H9 (cell line): ENCODE measurements around the gene GDI1. TPM values are rescaled to one million over a fixed set of nuclear protein-coding genes. Genes with fewer than 3 reads are reported as not detected.

Source experiments
- DNase-seq: peaks from one replicate; pipeline ENCODE4 v3.0.0-alpha.2; 2017
- H2AFZ ChIP-seq: one replicate; pipeline ENCODE4 v1.6.1; 2013; ENCODE audit warnings: mild to moderate bottlenecking, low read length, control low read depth, moderate library complexity
- H2AK5ac ChIP-seq: 2 replicates; pipeline ENCODE4 v1.6.1; 2013; ENCODE audit warnings: low read length, control low read depth, mixed read lengths; ENCODE audit not compliant: insufficient read length
- H2BK120ac ChIP-seq: one replicate; pipeline ENCODE4 v1.6.1; 2013; ENCODE audit warnings: low read depth, mild to moderate bottlenecking, low read length, control low read depth, inconsistent platforms; ENCODE audit not compliant: poor library complexity, severe bottlenecking
- H2BK12ac ChIP-seq: 2 replicates; pipeline ENCODE4 v1.6.1; 2013; ENCODE audit warnings: low read length, control low read depth, mixed read lengths, low read depth; ENCODE audit not compliant: insufficient read length
- H2BK15ac ChIP-seq: 2 replicates; pipeline ENCODE4 v1.6.1; 2013; ENCODE audit warnings: low read depth, low read length, control low read depth
- H2BK20ac ChIP-seq: one replicate; pipeline ENCODE4 v1.6.1; 2013; ENCODE audit warnings: low read depth, mild to moderate bottlenecking, low read length, control low read depth, inconsistent platforms; ENCODE audit not compliant: poor library complexity, severe bottlenecking
- H2BK5ac ChIP-seq: 2 replicates; pipeline ENCODE4 v1.6.1; 2013; ENCODE audit warnings: low read length, control low read depth, mixed read lengths; ENCODE audit not compliant: insufficient read length
- H3K14ac ChIP-seq: 2 replicates; pipeline ENCODE4 v1.6.1; 2013; ENCODE audit warnings: low read length, control low read depth; ENCODE audit not compliant: insufficient read depth
- H3K18ac ChIP-seq: 2 replicates; pipeline ENCODE4 v1.6.1; 2013; ENCODE audit warnings: low read depth, mild to moderate bottlenecking, mixed read lengths, low read length, control low read depth; ENCODE audit not compliant: insufficient read length
- H3K23ac ChIP-seq: 2 replicates; pipeline ENCODE4 v1.6.1; 2013; ENCODE audit warnings: low read length, control low read depth, mixed read lengths, low read depth; ENCODE audit not compliant: insufficient read length
- H3K23me2 ChIP-seq: 2 replicates; pipeline ENCODE4 v1.6.1; 2013; ENCODE audit warnings: low read depth, mild to moderate bottlenecking, mixed read lengths, low read length, control low read depth; ENCODE audit not compliant: insufficient read length, poor library complexity, severe bottlenecking
- H3K27ac ChIP-seq: 2 replicates; pipeline ENCODE4 v1.5.1; 2013; ENCODE audit warnings: low read length, control low read depth, mixed read lengths, low read depth; ENCODE audit not compliant: insufficient read length
- H3K27me3 ChIP-seq: 2 replicates; pipeline ENCODE4 v1.6.1; 2013; ENCODE audit warnings: low read length, control low read depth, inconsistent platforms; ENCODE audit not compliant: insufficient read depth
- H3K4ac ChIP-seq: 2 replicates; pipeline ENCODE4 v1.6.1; 2013; ENCODE audit warnings: low read depth, mild to moderate bottlenecking, control low read depth, inconsistent platforms, low read length, moderate library complexity
- H3K4me1 ChIP-seq: 2 replicates; pipeline ENCODE4 v1.6.1; 2013; ENCODE audit warnings: low read length, control low read depth, inconsistent platforms; ENCODE audit not compliant: insufficient read depth
- H3K4me2 ChIP-seq: 2 replicates; pipeline ENCODE4 v1.6.1; 2013; ENCODE audit warnings: low read length, control low read depth, mixed read lengths; ENCODE audit not compliant: insufficient read length, insufficient read depth
- H3K56ac ChIP-seq: 2 replicates; pipeline ENCODE4 v1.6.1; 2013; ENCODE audit warnings: low read depth, mild to moderate bottlenecking, mixed read lengths, low read length, control low read depth; ENCODE audit not compliant: insufficient read length
- H3K79me1 ChIP-seq: 2 replicates; pipeline ENCODE4 v1.6.1; 2013; ENCODE audit warnings: low read depth, mild to moderate bottlenecking, moderate library complexity, low read length, control low read depth, inconsistent platforms; ENCODE audit not compliant: insufficient read depth, poor library complexity, severe bottlenecking
- H3K79me2 ChIP-seq: 2 replicates; pipeline ENCODE4 v1.6.1; 2013; ENCODE audit warnings: low read length, control low read depth, inconsistent platforms; ENCODE audit not compliant: insufficient read depth
- H3K9ac ChIP-seq: 2 replicates; pipeline ENCODE4 v1.6.1; 2013; ENCODE audit warnings: low read length, control low read depth, mixed read lengths; ENCODE audit not compliant: insufficient read length; ENCODE audit errors: extremely low read depth
- H3K9me3 ChIP-seq: one replicate; pipeline ENCODE4 v1.6.1; 2013; ENCODE audit warnings: low read depth, low read length, inconsistent platforms; ENCODE audit not compliant: control insufficient read depth
- H3T11ph ChIP-seq: one replicate; pipeline ENCODE4 v1.6.1; 2013; ENCODE audit warnings: mild to moderate bottlenecking, low read length, control low read depth, inconsistent platforms
- H4K20me1 ChIP-seq: one replicate; pipeline ENCODE4 v1.6.1; 2013; ENCODE audit not compliant: control insufficient read depth, insufficient read length, insufficient read depth
- H4K5ac ChIP-seq: 2 replicates; pipeline ENCODE4 v1.6.1; 2013; ENCODE audit warnings: low read depth, mild to moderate bottlenecking, mixed read lengths, low read length, control low read depth; ENCODE audit not compliant: insufficient read length
- H4K8ac ChIP-seq: replicated peaks from 2 replicates; pipeline ENCODE4 v1.6.1; 2013; ENCODE audit warnings: low read length, control low read depth, mixed read lengths, low read depth; ENCODE audit not compliant: insufficient read length
- H4K91ac ChIP-seq: 2 replicates; pipeline ENCODE4 v1.6.1; 2013; ENCODE audit warnings: low read depth, mild to moderate bottlenecking, moderate library complexity, mixed read lengths, low read length, control low read depth; ENCODE audit not compliant: insufficient read length
- H3K27ac Mint-ChIP-seq, 3 experiments: 2 replicates in 2 of 3; 3 replicates in 1 of 3; pipeline ENCODE4 v1.8.0; 2020 to 2021; ENCODE audit warnings: mixed read lengths in 3 of 3, mild to moderate bottlenecking in 1 of 3, moderate library complexity in 1 of 3
- H3K27me3 Mint-ChIP-seq: 2 replicates; pipeline ENCODE4 v1.8.0; 2021; ENCODE audit warnings: low read depth, mild to moderate bottlenecking, moderate library complexity, mixed read lengths
- H3K36me3 Mint-ChIP-seq, 3 experiments: 2 replicates in 2 of 3; 3 replicates in 1 of 3; pipeline ENCODE4 v1.8.0; 2020 to 2021; ENCODE audit warnings: low read depth in 3 of 3, mixed read lengths in 3 of 3; ENCODE audit not compliant: insufficient read depth in 1 of 3
- H3K4me1 Mint-ChIP-seq, 2 experiments: 2 replicates each; pipeline ENCODE4 v1.8.0; 2020; ENCODE audit warnings: mixed read lengths in 2 of 2
- H3K4me3 Mint-ChIP-seq, 2 experiments: 2 replicates in 1 of 2; 3 replicates in 1 of 2; pipeline ENCODE4 v1.8.0; 2020 to 2021; ENCODE audit warnings: mild to moderate bottlenecking in 2 of 2, mixed read lengths in 2 of 2, moderate library complexity in 1 of 2
- H3K9me3 Mint-ChIP-seq, 2 experiments: 2 replicates in 1 of 2; 3 replicates in 1 of 2; pipeline ENCODE4 v1.8.0; 2020; ENCODE audit warnings: mild to moderate bottlenecking in 2 of 2, mixed read lengths in 2 of 2, moderate library complexity in 1 of 2
- CTCF ChIP-seq: fragments of 200-600 bp; sonication (generic); conservative IDR thresholded peaks from 3 replicates; pipeline ENCODE4 v1.8.0; 2021; ENCODE audit warnings: antibody characterized with exemption, mild to moderate bottlenecking
- WGBS: extraction: QIAGEN DNeasy Blood & Tissue Kit; methylation state at CpG from one replicate; pipeline ENCODE4 v1.1.7; 2013; ENCODE audit warnings: missing lambda C conversion rate, low lambda C conversion rate, mixed read lengths; ENCODE audit not compliant: insufficient read length; ENCODE audit errors: extremely low coverage; 5-methylcytosine and 5-hydroxymethylcytosine counted together
- total RNA-seq: library from RNA; stranded (reverse); gene quantifications from 2 replicates; pipeline ENCODE4 v1.2.1, GENCODE V29; 2021

Gene GDI1
- total RNA-seq, 1 experiment from 2014 or later: 111 TPM

GRCh38 chrX:154489182-154489581 is 52.2 kb downstream of the GDI1 start:
- Histone ChIP-seq H3K56ac (no peak overlapping the region), H2BK20ac (no peak overlapping the region), H3K27me3 (no peaks in the 10 kb centered on the region), H2BK5ac (no peak overlapping the region), H3K23me2 (no peaks in the 10 kb centered on the region), H3K79me2 (no peaks in the 10 kb centered on the region), H3K9ac (no peak overlapping the region), H3K27ac (no peak overlapping the region), H2BK12ac (no peak overlapping the region), H3K4me2 (no peak overlapping the region), H2BK15ac (no peak overlapping the region), H4K20me1 (no peaks in the 10 kb centered on the region), H2AFZ (no peak overlapping the region), H3K4ac (no peak overlapping the region), H3K14ac (no peak overlapping the region), H3K79me1 (no peaks in the 10 kb centered on the region), H2BK120ac (no peak overlapping the region), H3K4me1 (no peaks in the 10 kb centered on the region; the same call in 1 of the 2 replicates), H2AK5ac (no peak overlapping the region), H3K23ac (no peak overlapping the region), H3K18ac (no peak overlapping the region), H4K91ac (no peak overlapping the region), H4K8ac (no peak overlapping the region), H3K9me3 (peaks cover 40% of the 10 kb centered on the region), H3T11ph (no peak overlapping the region), H4K5ac (no peak overlapping the region)
- H3K9me3 Mint-ChIP-seq: peaks cover 60 to 68% of the 10 kb centered on the region in 2 experiments
- DNase-seq: no peak
- H3K27ac Mint-ChIP-seq: no peak overlapping the region
- WGBS: no CpG with 5 or more reads among the region's 4 CpGs
- H3K4me1 Mint-ChIP-seq: peaks cover 3 to 12% of the 10 kb centered on the region in 2 experiments; a peak in 3 of 4 replicates
- no peak for TF ChIP-seq CTCF
- H3K36me3 Mint-ChIP-seq: peaks cover 3 to 16% (median 14%) of the 10 kb centered on the region in 3 experiments; a peak in 6 of 7 replicates
- H3K27me3 Mint-ChIP-seq: peaks cover 5% of the 10 kb centered on the region; the same call in 1 of the 2 replicates
- H3K4me3 Mint-ChIP-seq: peak overlapping the region in 1 of 2 experiments; percentile 80; a peak in 1 of 5 replicates
